A673 (cell line): Measurements from ENCODE around the gene JAG1.

Experiments used
- CTCF ChIP-seq: fragments of 300-800, 200-600 bp; sonication (generic); conservative IDR thresholded peaks from 2 replicates; pipeline ENCODE4 v1.5.1; 2017; ENCODE audit warnings: low read depth, mild to moderate bottlenecking, antibody characterized with exemption, low read length, moderate library complexity, mixed read lengths
- EZH2 ChIP-seq: fragments of 200-600 bp; sonication (generic); IDR thresholded peaks from 2 replicates; pipeline ENCODE4 v1.6.1; 2017; ENCODE audit warnings: borderline replicate concordance, low read depth, mild to moderate bottlenecking, mixed read lengths, antibody characterized with exemption, low read length; ENCODE audit not compliant: poor library complexity, severe bottlenecking

- no peak for TF ChIP-seq CTCF
- TF ChIP-seq EZH2: no peak
These were observed 21.0 kb downstream of the JAG1 start for GRCh38 chr20:10652660-10653261.
